Activated T-helper 1 cell treated with anti-CD3 and anti-CD28 coated beads, Interleukin-2, amount 50 U/mL, for 16 hours (primary cell): Measurements from ENCODE around the gene TPCN1.

Experiments
- DNase-seq, 2 donors: peaks; one replicate each; pipeline ENCODE4 v3.0.0-alpha.2; 2020; ENCODE audit warnings: low read depth in 1 of 2, low spot score in 1 of 2

TPCN1 gene

GRCh38 chr12:113240395-113240794, 19.1 kb downstream of the TPCN1 start:
- DNase-seq, result no peak

- DNase-seq, result no peak
These were observed 20.1 kb downstream of the TPCN1 start for GRCh38 chr12:113241191-113242025.

GRCh38 chr12:113242026-113242418, 20.8 kb downstream of the TPCN1 start:
- no peak for DNase-seq

GRCh38 chr12:113242560-113242959, 21.3 kb downstream of the TPCN1 start:
- DNase-seq, result no peak

- no peak for DNase-seq
These were observed 22.8 kb downstream of the TPCN1 start for GRCh38 chr12:113244047-113244460.

- DNase-seq, result no peak
These were observed 23.3 kb downstream of the TPCN1 start for GRCh38 chr12:113244478-113244958.

GRCh38 chr12:113245695-113246477, 24.6 kb downstream of the TPCN1 start:
- DNase-seq, result no peak

GRCh38 chr12:113246478-113247122, 25.3 kb downstream of the TPCN1 start:
- no peak for DNase-seq

- DNase-seq, result no peak
These were observed 26.1 kb downstream of the TPCN1 start for GRCh38 chr12:113247123-113248050.

- DNase-seq, result no peak
These were observed 27.0 kb downstream of the TPCN1 start for GRCh38 chr12:113248051-113248825.

GRCh38 chr12:113248842-113249435, 27.7 kb downstream of the TPCN1 start:
- no peak for DNase-seq

- no peak for DNase-seq
These were observed 28.3 kb downstream of the TPCN1 start for GRCh38 chr12:113249546-113249945.

GRCh38 chr12:113250045-113250444, 28.8 kb downstream of the TPCN1 start:
- no peak for DNase-seq

- no peak for DNase-seq
These were observed 30.3 kb downstream of the TPCN1 start for GRCh38 chr12:113251404-113252070.

- DNase-seq, result no peak
These were observed 31.2 kb downstream of the TPCN1 start for GRCh38 chr12:113252494-113252893.

- no peak for DNase-seq
These were observed 32.4 kb downstream of the TPCN1 start for GRCh38 chr12:113253532-113254285.

GRCh38 chr12:113254298-113254697, 33.0 kb downstream of the TPCN1 start:
- DNase-seq, result no peak

- no peak for DNase-seq
These were observed 36.3 kb downstream of the TPCN1 start for GRCh38 chr12:113257564-113257963.
